Measurements from ENCODE around the gene RAD21L1.

GRCh38 chr20:1204576-1204975 lies 21.3 kb upstream of the RAD21L1 start:
- no peak for TF ChIP-seq CTCF (IDR thresholded peaks at IDR 0.05; ENCODE audit: poor library complexity, severe bottlenecking)
- no peak for TF ChIP-seq MXI1 (conservative IDR thresholded peaks at IDR 0.05; ENCODE audit: poor library complexity, severe bottlenecking)
- TF ChIP-seq EP300 (conservative IDR thresholded peaks at IDR 0.05; ENCODE audit: poor library complexity, severe bottlenecking): no peak
- no peak for TF ChIP-seq POLR2AphosphoS5 (IDR thresholded peaks at IDR 0.05)
- TF ChIP-seq REST (IDR thresholded peaks at IDR 0.05; ENCODE audit: borderline replicate concordance): no peak
- TF ChIP-seq EZH2 (IDR thresholded peaks at IDR 0.05; ENCODE audit: borderline replicate concordance, insufficient read depth, low read length, poor library complexity, severe bottlenecking): no peak

All from neural cell (in vitro differentiated cells).